NT2/D1 (cell line): Measurements from ENCODE around the gene CNIH3.

Source experiments
- SUZ12 ChIP-seq: IDR thresholded peaks from 2 replicates; pipeline ENCODE4 v1.6.1; 2011; ENCODE audit not compliant: insufficient read length, insufficient read depth; ENCODE audit errors: extremely low read depth
- ZNF274 ChIP-seq: IDR thresholded peaks from 2 replicates; pipeline ENCODE4 v1.6.1; 2011; ENCODE audit warnings: mild to moderate bottlenecking, low read depth, low read length

DNA sequence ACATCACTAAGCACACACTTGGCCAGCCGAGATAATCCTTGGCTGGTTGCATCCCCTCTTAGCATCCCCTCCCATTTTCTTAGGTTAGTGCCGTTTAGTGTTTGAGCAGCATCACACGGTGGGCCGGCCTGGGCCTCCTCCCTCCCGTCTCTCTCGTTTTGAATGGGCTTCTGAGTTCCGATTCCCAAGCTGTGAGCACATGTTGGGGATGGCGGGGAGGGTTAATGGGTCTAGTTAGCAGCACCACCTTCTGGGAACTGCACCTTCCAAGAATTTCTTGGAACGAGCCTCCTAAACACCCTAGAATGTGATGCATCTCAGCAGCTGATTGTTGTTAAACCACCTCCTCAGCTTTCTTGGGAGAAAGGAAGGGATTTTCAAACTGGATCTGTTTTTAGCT, 73.3 kb downstream of the CNIH3 start:
- TF ChIP-seq SUZ12 (no peak), ZNF274 (no peak)
